ENCODE data around the gene CYP8B1.

Gene CYP8B1

GRCh38 chr3:42827023-42827422 is 48.7 kb downstream of the CYP8B1 start:
- TF ChIP-seq CTCF (conservative IDR thresholded peaks at IDR 0.05; ENCODE audit: low read depth, low read length), result no peak
- no peak for DNase-seq (ENCODE audit: low read depth)
- no peak overlapping the region for H3K4me3 ChIP-seq (ENCODE audit: low read length)

GRCh38 chr3:42826141-42826540 is 49.5 kb downstream of the CYP8B1 start:
- DNase-seq (ENCODE audit: low read depth), result no peak
- H3K4me3 ChIP-seq (ENCODE audit: low read length), result no peak overlapping the region
- no peak for TF ChIP-seq CTCF (conservative IDR thresholded peaks at IDR 0.05; ENCODE audit: low read depth, low read length)

- H3K4me3 ChIP-seq (ENCODE audit: low read length), result no peak overlapping the region
- TF ChIP-seq CTCF (conservative IDR thresholded peaks at IDR 0.05; ENCODE audit: low read depth, low read length), result no peak
- DNase-seq (ENCODE audit: low read depth), result no peak
These were observed 52.3 kb downstream of the CYP8B1 start for GRCh38 chr3:42823351-42823750.

GRCh38 chr3:42822828-42823227 is 52.9 kb downstream of the CYP8B1 start:
- TF ChIP-seq CTCF (conservative IDR thresholded peaks at IDR 0.05; ENCODE audit: low read depth, low read length), result no peak
- H3K4me3 ChIP-seq (ENCODE audit: low read length), result no peak overlapping the region
- DNase-seq (ENCODE audit: low read depth), result no peak

All from retinal pigment epithelial cell (primary cell).